ENCODE data around the gene BAG2.

DNA sequence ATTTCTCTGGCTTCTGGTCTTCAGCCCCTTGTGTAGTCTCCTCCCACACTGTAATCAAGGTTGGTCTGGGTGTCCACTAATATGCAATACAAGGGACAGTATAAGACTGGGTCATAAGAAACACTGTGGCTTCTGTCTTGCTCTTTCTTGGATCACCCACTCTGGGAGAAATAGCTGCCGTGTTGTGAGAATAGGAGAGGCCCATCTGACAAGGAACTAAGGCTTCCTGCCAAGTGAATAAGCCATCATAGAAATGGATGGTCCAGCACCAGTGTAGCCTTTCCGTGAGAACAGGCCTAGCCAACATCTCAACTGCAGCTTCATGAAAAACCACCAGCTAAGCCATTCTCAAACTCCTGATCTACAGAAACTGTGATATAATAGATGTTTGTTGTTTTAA, 23.3 kb downstream of the BAG2 start:
- TF ChIP-seq, protein P1, sequence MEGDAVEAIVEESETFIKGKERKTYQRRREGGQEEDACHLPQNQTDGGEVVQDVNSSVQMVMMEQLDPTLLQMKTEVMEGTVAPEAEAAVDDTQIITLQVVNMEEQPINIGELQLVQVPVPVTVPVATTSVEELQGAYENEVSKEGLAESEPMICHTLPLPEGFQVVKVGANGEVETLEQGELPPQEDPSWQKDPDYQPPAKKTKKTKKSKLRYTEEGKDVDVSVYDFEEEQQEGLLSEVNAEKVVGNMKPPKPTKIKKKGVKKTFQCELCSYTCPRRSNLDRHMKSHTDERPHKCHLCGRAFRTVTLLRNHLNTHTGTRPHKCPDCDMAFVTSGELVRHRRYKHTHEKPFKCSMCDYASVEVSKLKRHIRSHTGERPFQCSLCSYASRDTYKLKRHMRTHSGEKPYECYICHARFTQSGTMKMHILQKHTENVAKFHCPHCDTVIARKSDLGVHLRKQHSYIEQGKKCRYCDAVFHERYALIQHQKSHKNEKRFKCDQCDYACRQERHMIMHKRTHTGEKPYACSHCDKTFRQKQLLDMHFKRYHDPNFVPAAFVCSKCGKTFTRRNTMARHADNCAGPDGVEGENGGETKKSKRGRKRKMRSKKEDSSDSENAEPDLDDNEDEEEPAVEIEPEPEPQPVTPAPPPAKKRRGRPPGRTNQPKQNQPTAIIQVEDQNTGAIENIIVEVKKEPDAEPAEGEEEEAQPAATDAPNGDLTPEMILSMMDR (IDR thresholded peaks at IDR 0.05): no peak
- no peak for TF ChIP-seq POLR2AphosphoS5 (IDR thresholded peaks at IDR 0.05)
